Suprapubic skin (tissue), 4 donors: Measurements from ENCODE around the gene ZBTB5.

Experiments
- CTCF ChIP-seq, 2 donors: fragments of 200-600 bp in 1 of 2; fragments of 450-650 bp in 1 of 2; sonication (generic) in 1 of 2; IDR thresholded peaks; one replicate each; pipeline ENCODE4 v1.5.1; 2016 to 2019; ENCODE audit warnings: antibody characterized with exemption in 2 of 2, mild to moderate bottlenecking in 1 of 2, moderate library complexity in 1 of 2
- EP300 ChIP-seq: sonication (generic); formaldehyde crosslinking; IDR thresholded peaks from one replicate; pipeline ENCODE4 v1.6.1; 2017; ENCODE audit warnings: antibody characterized with exemption
- POLR2A ChIP-seq, 2 donors: fragments of 450-650 bp; IDR thresholded peaks; one replicate each; pipeline ENCODE4 v1.6.1; 2017; ENCODE audit warnings: antibody characterized with exemption in 2 of 2, mild to moderate bottlenecking in 2 of 2, moderate library complexity in 2 of 2
- POLR2AphosphoS5 ChIP-seq, 3 donors: sonication (generic); formaldehyde crosslinking; IDR thresholded peaks; one replicate each; pipeline ENCODE4 v1.6.1; 2017; ENCODE audit warnings: antibody characterized with exemption in 3 of 3

DNA sequence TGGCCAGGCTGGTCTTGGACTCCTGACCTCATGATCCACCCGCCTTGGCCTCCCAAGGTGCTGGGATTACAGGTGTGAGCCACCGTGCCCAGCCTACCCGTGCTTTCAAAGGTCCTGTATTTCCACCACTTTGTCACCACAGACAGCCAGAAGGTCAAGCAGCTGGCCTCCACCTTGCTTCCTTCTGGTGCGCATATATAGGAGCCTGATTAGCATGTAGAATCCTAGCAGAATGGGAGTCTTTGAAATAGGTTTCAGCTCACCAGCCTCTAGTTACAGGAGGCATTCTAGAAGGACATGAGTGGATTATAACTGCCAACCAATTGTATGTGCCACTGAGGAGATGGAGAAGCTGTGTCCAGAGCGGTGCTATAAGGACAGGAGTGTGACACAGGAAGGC is 39.4 kb upstream of the ZBTB5 start:
- TF ChIP-seq POLR2A (IDR thresholded peaks at IDR 0.05) = no peak
- TF ChIP-seq CTCF (IDR thresholded peaks at IDR 0.05) = no peak
- TF ChIP-seq EP300 = no peak
- no peak for TF ChIP-seq POLR2AphosphoS5 (IDR thresholded peaks at IDR 0.05)
